Effector memory CD4-positive, alpha-beta T cell (primary cell): ENCODE measurements around the gene RABGGTA.
"Not testable (repeated sequence)": the region's sequence is repeated elsewhere in the genome, so short reads cannot be mapped to it uniquely, and the experiment has no call there.

ENCODE experiments used
- DNase-seq, 3 donors: peaks; one replicate each; pipeline ENCODE4 v3.0.0-alpha.2; 2020
- H3K27ac ChIP-seq: 2 replicates; pipeline ENCODE4 v1.7.0; 2013; ENCODE audit warnings: mild to moderate bottlenecking, low read length, moderate library complexity; ENCODE audit not compliant: insufficient read depth, poor library complexity, severe bottlenecking
- H3K27me3 ChIP-seq: replicated peaks from 2 replicates; pipeline ENCODE4 v1.7.0; 2013; ENCODE audit warnings: mild to moderate bottlenecking, low read length; ENCODE audit not compliant: insufficient read depth, control insufficient read depth, poor library complexity, severe bottlenecking
- H3K36me3 ChIP-seq: 2 replicates; pipeline ENCODE4 v1.7.0; 2013; ENCODE audit warnings: mild to moderate bottlenecking, low read length, moderate library complexity; ENCODE audit not compliant: control insufficient read depth, insufficient read depth
- H3K4me1 ChIP-seq: 2 replicates; pipeline ENCODE4 v1.7.0; 2013; ENCODE audit warnings: low read length, mild to moderate bottlenecking; ENCODE audit not compliant: control insufficient read depth, insufficient read depth, poor library complexity, severe bottlenecking
- H3K4me3 ChIP-seq: 2 replicates; pipeline ENCODE4 v1.7.0; 2013; ENCODE audit warnings: low read length, low read depth, mild to moderate bottlenecking; ENCODE audit not compliant: insufficient read depth, poor library complexity, severe bottlenecking
- H3K9me3 ChIP-seq: 2 replicates; pipeline ENCODE4 v1.7.0; 2013; ENCODE audit warnings: mild to moderate bottlenecking, low read length, moderate library complexity; ENCODE audit not compliant: control insufficient read depth

The RABGGTA gene

GRCh38 chr14:24219521-24219920, 51.9 kb downstream of the RABGGTA start:
- Histone ChIP-seq H3K27ac (no peak overlapping the region), H3K4me1 (peaks cover 16% of the 10 kb centered on the region), H3K9me3 (no peaks in the 10 kb centered on the region), H3K36me3 (peaks cover 7% of the 10 kb centered on the region), H3K4me3 (no peak overlapping the region), H3K27me3 (no peaks in the 10 kb centered on the region)
- DNase-seq: no peak

- Histone ChIP-seq H3K27me3 (no peaks in the 10 kb centered on the region), H3K27ac (no peak overlapping the region), H3K36me3 (peaks cover 7% of the 10 kb centered on the region), H3K9me3 (no peaks in the 10 kb centered on the region), H3K4me1 (peaks cover 21% of the 10 kb centered on the region), H3K4me3 (no peak overlapping the region)
- no peak for DNase-seq
Observed at GRCh38 chr14:24219080-24219479, 52.3 kb downstream of the RABGGTA start.

- Histone ChIP-seq H3K27ac (peak overlapping the region; percentile 89), H3K4me1 (peaks cover 27% of the 10 kb centered on the region)
- not testable (repeated sequence) for H3K27me3 ChIP-seq, H3K36me3 ChIP-seq, H3K4me3 ChIP-seq, DNase-seq, H3K9me3 ChIP-seq
Observed at GRCh38 chr14:24216876-24217275, 54.5 kb downstream of the RABGGTA start.

GRCh38 chr14:24216345-24216699, 55.1 kb downstream of the RABGGTA start:
- no peaks in the 10 kb centered on the region for H3K9me3 ChIP-seq
- H3K27ac ChIP-seq: peak overlapping the region; percentile 89
- no peak overlapping the region for H3K4me3 ChIP-seq
- peaks cover 27% of the 10 kb centered on the region for H3K4me1 ChIP-seq
- DNase-seq: no peak
- no peaks in the 10 kb centered on the region for H3K27me3 ChIP-seq
- H3K36me3 ChIP-seq: peaks cover 10% of the 10 kb centered on the region
